Epidermal melanocyte (primary cell): Measurements from ENCODE around the gene LPIN3.

Experiments used
- DNase-seq: peaks from one replicate; pipeline ENCODE4 v3.0.0; 2011; ENCODE audit warnings: low spot score; ENCODE audit not compliant: insufficient read length

LPIN3 gene

DNA sequence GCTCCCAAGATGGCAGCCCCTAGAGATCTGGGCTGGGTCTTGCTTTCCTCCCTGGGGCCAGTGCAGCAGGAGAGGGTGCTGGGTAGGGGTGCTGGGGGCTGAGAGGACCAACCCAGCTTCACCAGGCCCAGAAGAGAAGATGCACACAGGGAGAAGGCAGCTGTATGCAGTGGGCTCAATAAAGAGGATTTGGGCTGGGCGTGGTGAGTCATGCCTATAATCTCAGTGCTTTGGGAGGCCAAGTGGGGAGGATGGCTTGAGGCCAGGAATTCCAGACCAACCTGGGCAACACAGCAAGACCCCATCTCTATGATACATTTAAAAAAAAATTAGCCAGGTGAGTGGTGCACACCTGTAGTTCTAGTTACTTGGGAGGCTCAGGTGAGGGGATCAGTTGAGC, 51.7 kb downstream of the LPIN3 start:
- no peak for DNase-seq

DNA sequence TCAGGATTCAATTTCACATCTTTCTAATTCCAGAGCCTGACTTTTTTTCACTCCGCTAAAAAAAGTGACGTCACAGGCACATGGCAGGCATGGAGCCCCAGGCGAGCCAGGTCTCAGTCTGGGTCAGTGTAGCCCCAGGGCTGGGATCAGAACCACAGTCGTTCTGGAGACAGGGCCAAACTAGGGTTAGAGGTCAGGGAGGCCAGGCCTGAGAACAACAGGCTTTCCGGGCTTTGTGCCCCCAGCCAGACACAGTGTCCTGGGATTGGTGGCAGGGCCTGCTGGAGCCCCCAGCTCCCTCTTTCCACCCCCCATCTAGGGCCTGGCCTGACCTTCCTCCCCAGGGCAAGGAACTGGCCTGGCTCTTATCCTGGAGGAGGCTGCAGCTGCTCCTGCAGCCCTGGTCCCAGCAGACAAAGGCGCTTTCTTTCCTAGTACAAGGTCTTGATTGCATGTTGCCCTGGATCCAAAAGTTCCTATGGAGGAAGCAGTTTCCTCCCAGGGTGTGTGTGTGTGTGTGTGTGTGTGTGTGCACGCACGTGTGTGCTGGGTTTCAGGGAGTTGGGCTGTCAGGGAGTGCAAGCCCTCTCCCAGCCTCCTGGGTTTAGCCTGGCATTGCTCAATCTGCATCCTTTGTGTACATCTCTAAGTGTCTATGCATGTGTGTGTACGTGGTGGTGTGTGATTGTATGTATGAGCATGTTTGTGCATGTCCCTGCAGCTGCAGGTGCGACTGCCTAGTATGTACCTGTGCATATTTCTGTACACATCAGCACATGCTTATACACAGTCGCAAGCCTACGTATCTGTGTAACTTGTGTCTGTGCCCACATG, 52.5 kb downstream of the LPIN3 start:
- DNase-seq: peak; percentile 60

DNA sequence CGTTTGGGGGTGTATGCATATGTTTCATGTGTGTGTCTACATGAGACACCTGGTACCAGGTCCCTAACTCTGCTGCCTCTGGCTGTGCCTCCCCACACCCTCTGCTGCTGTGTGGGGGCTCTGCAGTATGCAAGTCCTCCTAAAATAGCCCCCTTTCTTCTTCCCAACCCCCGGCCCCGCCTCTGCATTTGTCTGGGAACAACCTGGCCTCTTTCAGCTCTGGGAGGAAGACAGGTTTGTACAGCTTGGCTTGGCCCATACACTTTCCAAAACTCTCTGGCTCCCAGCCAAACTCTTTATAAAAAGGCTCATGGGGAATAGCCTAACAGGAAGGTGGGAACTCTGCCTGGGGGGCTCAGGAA, 53.1 kb downstream of the LPIN3 start:
- DNase-seq: no peak

- no peak for DNase-seq
Observed at GRCh38 chr20:41394081-41394480, 53.5 kb downstream of the LPIN3 start.

DNA sequence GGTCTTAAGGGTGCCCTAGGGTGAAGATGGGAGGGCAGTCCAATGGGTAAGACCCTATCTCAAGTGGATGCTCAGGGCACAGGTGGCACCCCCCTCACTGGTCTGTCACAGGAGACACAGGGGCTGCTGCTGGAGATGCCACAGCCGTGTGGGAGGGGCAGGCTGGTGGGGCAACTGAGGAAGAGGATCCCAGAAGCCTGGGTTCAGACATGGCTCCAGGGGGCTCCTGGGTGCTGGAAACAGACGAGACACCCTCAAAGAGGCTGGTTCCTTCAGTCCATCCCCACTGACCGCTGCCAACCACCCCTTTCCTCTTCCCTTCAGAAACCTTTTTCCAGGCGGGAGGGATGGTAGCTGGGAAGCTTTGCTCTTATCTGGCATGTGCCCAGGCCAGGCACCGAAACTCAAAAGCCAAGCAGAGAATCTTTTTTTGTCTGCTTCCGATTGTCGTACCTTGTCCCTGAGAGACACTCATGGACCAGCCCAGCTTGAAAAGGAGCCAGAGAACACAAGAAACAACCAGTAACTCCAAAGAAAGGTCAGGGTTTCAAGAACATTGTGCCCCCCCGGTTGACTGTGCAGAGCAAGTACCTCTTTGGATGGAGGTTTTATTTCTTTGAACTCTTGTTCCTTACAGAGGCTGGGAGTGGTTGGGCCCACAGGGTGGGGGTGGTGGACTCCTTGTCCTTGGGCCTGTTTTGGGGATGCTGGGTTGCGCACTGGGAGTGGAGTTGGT, 54.5 kb downstream of the LPIN3 start:
- no peak for DNase-seq

GRCh38 chr20:41395667-41396664, 55.3 kb downstream of the LPIN3 start:
- DNase-seq: no peak

DNA sequence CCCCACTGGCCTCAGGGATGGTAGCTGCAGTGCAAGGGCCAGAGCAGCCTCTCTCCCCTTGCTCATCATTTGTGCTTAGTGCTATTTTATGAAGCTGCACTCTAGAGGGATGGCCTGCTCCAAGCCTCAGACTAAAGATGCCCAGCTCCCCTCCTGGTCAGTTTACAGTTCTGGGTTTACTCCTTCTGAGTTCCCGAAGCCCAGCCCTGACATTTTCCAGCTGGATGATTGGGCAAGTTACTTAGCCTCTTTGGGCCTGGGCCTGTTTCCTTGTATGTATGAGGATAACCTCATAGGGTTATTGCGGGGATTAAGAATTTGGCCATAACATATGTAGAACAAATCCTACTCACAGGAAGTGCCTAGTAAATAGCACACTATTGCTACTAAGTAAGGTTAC, 57.8 kb downstream of the LPIN3 start:
- no peak for DNase-seq

GRCh38 chr20:41403604-41404003, 63.0 kb downstream of the LPIN3 start:
- DNase-seq: no peak

GRCh38 chr20:41405436-41405835, 64.8 kb downstream of the LPIN3 start:
- DNase-seq: no peak

GRCh38 chr20:41406353-41406752, 65.7 kb downstream of the LPIN3 start:
- no peak for DNase-seq

DNA sequence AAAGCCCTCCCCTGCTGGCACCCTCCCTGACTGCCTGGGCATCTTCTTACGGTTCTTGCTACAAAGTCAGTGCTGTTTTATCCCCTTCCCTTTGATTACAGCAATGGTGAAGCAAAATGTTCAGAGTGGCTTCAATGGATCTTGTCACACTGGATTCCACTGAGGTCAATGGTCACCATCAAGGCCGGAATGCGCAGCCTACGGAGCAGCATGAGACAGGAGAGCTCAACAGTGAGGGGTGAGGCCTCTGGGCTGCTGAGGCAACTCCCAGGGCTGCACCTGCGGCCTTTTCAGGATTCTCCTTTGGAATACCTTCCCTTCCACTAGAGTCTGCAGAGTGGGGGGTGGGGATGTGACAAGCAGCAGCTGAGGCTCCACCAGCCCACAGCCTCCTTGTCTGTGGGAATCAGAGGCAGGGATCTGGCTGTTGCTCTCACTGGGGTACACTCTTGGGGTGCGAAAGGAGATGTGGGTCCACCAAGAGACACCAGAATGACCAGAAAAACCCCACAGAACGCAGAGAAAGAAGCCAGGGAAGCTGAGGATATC, 66.3 kb downstream of the LPIN3 start:
- DNase-seq: no peak

- no peak for DNase-seq
Observed at GRCh38 chr20:41407607-41408006, 67.0 kb downstream of the LPIN3 start.

GRCh38 chr20:41408156-41408794, 67.7 kb downstream of the LPIN3 start:
- DNase-seq: no peak

DNA sequence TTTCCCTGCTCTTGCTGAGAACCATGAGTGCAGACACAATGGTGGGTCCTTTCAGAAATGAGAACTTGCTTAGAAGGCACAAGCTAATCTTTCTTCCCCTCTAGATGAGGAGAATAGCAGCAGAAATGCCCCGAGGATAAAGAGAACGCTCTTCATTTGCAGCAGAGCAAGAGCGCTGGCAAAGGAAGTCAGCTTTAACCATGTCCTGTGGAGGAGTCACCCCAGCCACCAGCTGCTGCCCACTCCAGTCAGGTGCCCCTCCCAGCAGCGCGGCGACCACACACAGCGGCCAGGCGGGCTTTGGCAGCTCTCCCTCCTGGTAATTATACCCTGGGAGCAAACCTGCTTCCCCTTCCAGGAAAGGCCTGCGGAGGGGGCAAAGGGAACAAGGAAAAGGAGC, 68.4 kb downstream of the LPIN3 start:
- peak; percentile 78 for DNase-seq
